H1 (cell line): ENCODE results near the gene ARHGAP18. TPM values are rescaled to one million over a fixed set of nuclear protein-coding genes. Genes with fewer than 3 reads are reported as not detected.

Experiments used
- CTCF ChIA-PET: fragments of 300-600 bp; sonication (Branson Sonifier 250); formaldehyde crosslinking; loops from one replicate; lab custom pipeline; 2021; ENCODE audit not compliant: partially characterized antibody; lab: Charles Lee
- POLR2A ChIA-PET: fragments of 300-600 bp; sonication (Branson Sonifier 250); formaldehyde crosslinking; loops from one replicate; lab custom pipeline; 2021; ENCODE audit warnings: inconsistent platforms; ENCODE audit not compliant: partially characterized antibody; lab: Charles Lee
- DNase-seq, 2 experiments: peaks; one replicate each; pipeline versions ENCODE4 v3.0.0 to v3.0.0-alpha.2; 2010 to 2022; ENCODE audit warnings: low spot score in 2 of 2, low read depth in 1 of 2, mixed read lengths in 1 of 2
- FAIRE-seq: peaks from 2 replicates; lab custom pipeline; 2011; peaks lifted over from hg19 to GRCh38; lab: Jason Lieb, UNC
- H2AFZ ChIP-seq: 2 replicates; pipeline ENCODE4 v1.8.1; 2012; ENCODE audit warnings: low read length, inconsistent platforms
- H2AK5ac ChIP-seq: 2 replicates; pipeline ENCODE4 v1.6.1; 2013; ENCODE audit warnings: low read depth, low read length
- H2BK120ac ChIP-seq: replicated peaks from 2 replicates; pipeline ENCODE3; 2013; ENCODE audit warnings: low read depth, low read length, inconsistent platforms
- H2BK12ac ChIP-seq: 2 replicates; pipeline ENCODE4 v1.6.1; 2013; ENCODE audit warnings: low read depth, low read length
- H2BK15ac ChIP-seq: 2 replicates; pipeline ENCODE4 v1.6.1; 2013; ENCODE audit warnings: low read length
- H2BK20ac ChIP-seq: 2 replicates; pipeline ENCODE4 v1.6.1; 2013; ENCODE audit warnings: low read length
- H2BK5ac ChIP-seq: 2 replicates; pipeline ENCODE4 v1.6.1; 2013; ENCODE audit warnings: low read depth, low read length
- H3K14ac ChIP-seq: 2 replicates; pipeline ENCODE4 v1.6.1; 2013; ENCODE audit warnings: inconsistent platforms; ENCODE audit not compliant: insufficient read length
- H3K18ac ChIP-seq: 2 replicates; pipeline ENCODE4 v1.6.1; 2013; ENCODE audit warnings: low read length; ENCODE audit errors: extremely low read depth
- H3K23ac ChIP-seq: 2 replicates; pipeline ENCODE4 v1.6.1; 2013; ENCODE audit warnings: inconsistent platforms; ENCODE audit not compliant: insufficient read length
- H3K23me2 ChIP-seq: 2 replicates; pipeline ENCODE4 v1.6.1; 2013; ENCODE audit warnings: low read depth, low read length
- H3K27ac ChIP-seq: 2 replicates; pipeline ENCODE4 v1.6.1; 2011; ENCODE audit warnings: low read depth, low read length, inconsistent platforms
- H3K27me3 ChIP-seq, 4 experiments: replicated peaks in 1 of 4; 1 replicate in 1 of 4; 2 replicates in 3 of 4; pipeline versions ENCODE4 v1.6.1 to v1.8.1; 2011 to 2013; ENCODE audit warnings: low read length in 3 of 4, mild to moderate bottlenecking in 3 of 4, inconsistent platforms in 2 of 4, mixed read lengths in 2 of 4, moderate library complexity in 1 of 4; ENCODE audit not compliant: control insufficient read depth in 3 of 4, insufficient read depth in 3 of 4; ENCODE audit errors: extremely low read depth in 1 of 4
- H3K36me3 ChIP-seq, 4 experiments: 2 replicates each; pipeline versions ENCODE4 v1.6.1 to v1.8.1; 2011 to 2013; ENCODE audit warnings: mild to moderate bottlenecking in 4 of 4, low read length in 3 of 4, moderate library complexity in 2 of 4, control low read depth in 1 of 4, inconsistent platforms in 1 of 4; ENCODE audit not compliant: insufficient read depth in 4 of 4, control insufficient read depth in 2 of 4
- H3K4ac ChIP-seq: replicated peaks from 2 replicates; pipeline ENCODE3; 2013; ENCODE audit warnings: low read length, low read depth, mixed read lengths, inconsistent platforms; ENCODE audit not compliant: insufficient read length
- H3K4me1 ChIP-seq, 4 experiments: replicated peaks in 1 of 4; 1 replicate in 1 of 4; 2 replicates in 3 of 4; pipeline versions ENCODE4 v1.6.1 to v1.8.1; 2011 to 2013; ENCODE audit warnings: low read length in 3 of 4, inconsistent platforms in 2 of 4, mixed read lengths in 1 of 4; ENCODE audit not compliant: insufficient read depth in 4 of 4, control insufficient read depth in 3 of 4
- H3K4me2 ChIP-seq, 2 experiments: 2 replicates each; pipeline versions ENCODE4 v1.6.1 to v1.8.1; 2011 to 2013; ENCODE audit warnings: low read depth in 2 of 2, low read length in 2 of 2, control low read depth in 1 of 2, inconsistent platforms in 1 of 2, mild to moderate bottlenecking in 1 of 2; ENCODE audit not compliant: insufficient read depth in 1 of 2
- H3K4me3 ChIP-seq, 4 experiments: fragments of 200-600, 300-600 bp in 1 of 4; sonication (generic), shearing (Covaris generic), sonication (Bioruptor Twin) in 1 of 4; 2 replicates each; pipeline versions ENCODE4 v1.5.1 to v1.8.1; 2011 to 2016; ENCODE audit warnings: low read length in 4 of 4, low read depth in 3 of 4, control low read depth in 2 of 4, inconsistent platforms in 2 of 4, mild to moderate bottlenecking in 2 of 4, mixed read lengths in 1 of 4, moderate library complexity in 1 of 4; ENCODE audit not compliant: insufficient read depth in 2 of 4; ENCODE audit errors: extremely low read depth in 1 of 4
- H3K56ac ChIP-seq: replicated peaks from 2 replicates; pipeline ENCODE3; 2013; ENCODE audit warnings: low read depth, mild to moderate bottlenecking, mixed read lengths, low read length, inconsistent platforms; ENCODE audit not compliant: insufficient read length
- H3K79me1 ChIP-seq: 2 replicates; pipeline ENCODE4 v1.6.1; 2013; ENCODE audit warnings: low read depth, low read length, control low read depth
- H3K79me2 ChIP-seq, 2 experiments: 2 replicates each; pipeline versions ENCODE4 v1.6.1 to v1.8.1; 2012 to 2013; ENCODE audit warnings: low read length in 2 of 2, mild to moderate bottlenecking in 2 of 2, inconsistent platforms in 1 of 2; ENCODE audit not compliant: insufficient read depth in 2 of 2, control insufficient read depth in 1 of 2
- H3K9ac ChIP-seq, 4 experiments: replicated peaks in 1 of 4; 1 replicate in 1 of 4; 2 replicates in 3 of 4; pipeline versions ENCODE4 v1.6.1 to v1.8.1; 2011 to 2013; ENCODE audit warnings: low read depth in 3 of 4, low read length in 3 of 4, control low read depth in 2 of 4, mild to moderate bottlenecking in 2 of 4, moderate library complexity in 2 of 4, inconsistent platforms in 1 of 4; ENCODE audit errors: extremely low read depth in 1 of 4
- H3K9me3 ChIP-seq, 2 experiments: 2 replicates each; pipeline versions ENCODE4 v1.6.1 to v1.8.1; 2012 to 2013; ENCODE audit warnings: mild to moderate bottlenecking in 2 of 2, moderate library complexity in 2 of 2, control low read depth in 1 of 2, inconsistent platforms in 1 of 2, low read depth in 1 of 2, low read length in 1 of 2, mixed read lengths in 1 of 2; ENCODE audit not compliant: insufficient read depth in 2 of 2
- H4K20me1 ChIP-seq, 2 experiments: replicated peaks in 1 of 2; 2 replicates each; pipeline versions ENCODE3 to v1.8.1; 2011 to 2013; ENCODE audit warnings: inconsistent platforms in 2 of 2, low read length in 2 of 2, mild to moderate bottlenecking in 1 of 2; ENCODE audit not compliant: insufficient read depth in 2 of 2, control insufficient read depth in 1 of 2
- H4K5ac ChIP-seq: 2 replicates; pipeline ENCODE4 v1.6.1; 2013; ENCODE audit warnings: low read length, low read depth, mixed read lengths, inconsistent platforms; ENCODE audit not compliant: insufficient read length
- H4K8ac ChIP-seq: 2 replicates; pipeline ENCODE4 v1.8.0; 2013; ENCODE audit warnings: mild to moderate bottlenecking, moderate library complexity, low read length, inconsistent platforms; ENCODE audit not compliant: insufficient read depth; ENCODE audit errors: extremely low read depth
- H4K91ac ChIP-seq: replicated peaks from 2 replicates; pipeline ENCODE3; 2013; ENCODE audit warnings: low read length, mixed read lengths, inconsistent platforms; ENCODE audit not compliant: insufficient read length
- BRCA1 ChIP-seq: IDR thresholded peaks from 2 replicates; pipeline ENCODE4 v1.6.1; 2012; ENCODE audit warnings: low read depth, low read length, improper control_type of control experiment
- EGR1 ChIP-seq: IDR thresholded peaks from 2 replicates; pipeline ENCODE4 v1.6.1; 2011; ENCODE audit warnings: low read depth, low read length, borderline replicate concordance
- RAD21 ChIP-seq, 2 experiments: IDR thresholded peaks in 1 of 2; conservative IDR thresholded peaks in 1 of 2; 2 replicates each; pipeline ENCODE4 v1.6.1; 2011; ENCODE audit warnings: low read depth in 2 of 2, low read length in 2 of 2, improper control_type of control experiment in 1 of 2, inconsistent platforms in 1 of 2, mild to moderate bottlenecking in 1 of 2, moderate library complexity in 1 of 2
- RNF2 ChIP-seq: fragments of 200-900, 300-1000 bp; sonication (generic); IDR thresholded peaks from 2 replicates; pipeline ENCODE4 v1.7.1; 2016; ENCODE audit warnings: borderline replicate concordance, low read depth, mild to moderate bottlenecking, antibody characterized with exemption, low read length; ENCODE audit not compliant: poor library complexity, severe bottlenecking; ENCODE audit errors: missing control alignments
- WGBS, 2 experiments: shearing (Covaris generic) in 1 of 2; methylation state at CpG; one replicate each; pipeline versions ENCODE4 v1.1.6 to v1.1.7; 2013 to 2015; ENCODE audit warnings: low lambda C conversion rate in 2 of 2, mixed read lengths in 2 of 2, inconsistent platforms in 1 of 2, low coverage in 1 of 2, missing lambda C conversion rate in 1 of 2; ENCODE audit not compliant: insufficient replicate concordance in 2 of 2, insufficient coverage in 1 of 2, insufficient read length in 1 of 2; ENCODE audit errors: extremely low coverage in 1 of 2, missing lambda C conversion rate in 1 of 2; 5-methylcytosine and 5-hydroxymethylcytosine counted together
- polyA plus RNA-seq, 7 experiments: library from polyadenylated mRNA; depleted of rRNA in 3 of 7; stranded (reverse) in 5 of 7; unstranded in 2 of 7; fragments of >200 nt in 5 of 7; fragments of 200-250 nt in 2 of 7; gene quantifications; 1 replicate in 5 of 7; 2 replicates in 1 of 7; 4 replicates in 1 of 7; pipeline versions ENCODE4 v1.2.1 to v1.2.3, GENCODE V29; 2011 to 2013; ENCODE audit warnings: missing spikeins in 2 of 7, mixed read lengths in 2 of 7
- total RNA-seq: library from RNA; stranded (reverse); fragmentation: NEBNext Ultra II Directional; extraction: Animal tissue kit (Norgen Biotek cat#: 25700); gene quantifications from 2 replicates; pipeline ENCODE4 v1.2.1, GENCODE V29; 2021
- TF ChIP-seq, protein P1 (sequence below), 3 experiments: IDR thresholded peaks; 1 replicate in 2 of 3; 2 replicates in 1 of 3; pipeline versions ENCODE4 v1.5.1 to v1.6.1; 2011; ENCODE audit warnings: low read length in 3 of 3, mild to moderate bottlenecking in 3 of 3, inconsistent platforms in 2 of 3, low read depth in 1 of 3, moderate library complexity in 1 of 3; ENCODE audit not compliant: insufficient read depth in 1 of 3; ENCODE audit errors: control extremely low read depth in 1 of 3

ARHGAP18 gene
- total and polyA plus RNA-seq, 2 of the 8 experiments (the other 6 are each of a cell fraction or from before 2014, with no cell fraction given): 0.83 to 4.5 TPM

DNA sequence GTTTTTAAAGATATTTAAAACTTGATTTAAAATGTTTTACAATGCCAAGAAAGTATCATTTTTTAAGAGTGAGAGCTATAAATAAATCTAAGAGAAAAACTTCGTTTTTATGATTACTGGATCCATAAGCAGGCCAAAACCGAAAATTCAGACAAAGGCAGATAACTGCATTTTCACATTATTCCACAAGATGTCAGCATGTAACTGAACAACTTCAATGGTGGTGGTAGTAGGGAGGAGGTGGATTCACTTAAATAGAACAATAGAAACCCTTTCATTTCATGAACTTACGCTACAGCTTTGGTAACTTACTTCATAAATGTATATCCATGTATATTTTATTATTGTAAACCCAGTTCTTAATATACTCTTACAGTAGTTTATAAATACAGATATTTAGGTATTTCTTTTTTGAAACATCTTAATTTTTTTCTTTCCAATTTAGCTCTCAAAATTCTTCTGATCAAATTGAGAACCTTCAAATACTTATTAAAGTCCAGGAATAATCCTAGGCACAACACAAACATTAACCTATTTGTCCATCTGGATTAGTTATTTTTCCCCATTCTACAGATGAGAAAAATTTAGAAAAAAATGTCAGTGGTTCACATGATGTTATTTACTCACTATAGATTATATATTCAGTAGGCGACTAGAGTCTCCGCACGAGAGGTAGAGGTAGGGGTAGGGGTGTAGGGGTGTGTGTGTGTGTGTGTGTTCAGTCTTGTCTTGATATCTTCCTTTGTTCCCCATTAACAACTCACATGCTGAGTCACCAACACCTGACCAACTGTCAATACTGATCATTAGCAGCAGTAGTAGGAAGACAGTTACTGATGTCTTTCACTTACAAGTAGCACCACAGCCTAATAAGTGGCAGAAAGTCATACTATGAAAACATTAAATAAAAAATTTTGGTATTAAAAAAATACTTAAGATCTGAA is 111.5 kb downstream of the ARHGAP18 start:
- Histone ChIP-seq H2BK12ac (no peak overlapping the region), H3K27me3 (no peaks in the 10 kb centered on the region), H3K23me2 (no peaks in the 10 kb centered on the region), H4K8ac (no peak overlapping the region), H4K91ac (no peak overlapping the region), H3K23ac (no peak overlapping the region), H2BK15ac (no peak overlapping the region), H3K4me1 (peaks cover 0 to 3% (median 0%) of the 10 kb centered on the region in 4 experiments; a peak in 1 of 7 replicates), H4K20me1 (no peaks in the 10 kb centered on the region), H2AFZ (no peak overlapping the region), H3K18ac (no peak overlapping the region), H2AK5ac (no peak overlapping the region), H3K4me3 (no peak overlapping the region), H3K4ac (no peak overlapping the region), H3K79me2 (no peaks in the 10 kb centered on the region), H3K9me3 (no peaks in the 10 kb centered on the region), H4K5ac (no peak overlapping the region), H2BK20ac (no peak overlapping the region), H3K56ac (no peak overlapping the region), H3K27ac (no peak overlapping the region), H3K9ac (no peak overlapping the region), H3K4me2 (no peak overlapping the region), H3K79me1 (no peaks in the 10 kb centered on the region), H3K36me3 (no peaks in the 10 kb centered on the region), H2BK120ac (no peak overlapping the region), H3K14ac (no peak overlapping the region), H2BK5ac (no peak overlapping the region)
- DNase-seq: no peak
- TF ChIP-seq RAD21 (IDR thresholded peaks at IDR 0.05 in 1 of 2, conservative IDR thresholded peaks at IDR 0.05 in 1 of 2; ENCODE audit: low read depth in 2 of 2, low read length in 2 of 2) (peak; percentile 95 to 96), BRCA1 (no peak), EGR1 (0 out of 2 replicates have a peak, but pooled peaks have one; percentile 21), RNF2 (no peak)
- TF ChIP-seq, protein P1, sequence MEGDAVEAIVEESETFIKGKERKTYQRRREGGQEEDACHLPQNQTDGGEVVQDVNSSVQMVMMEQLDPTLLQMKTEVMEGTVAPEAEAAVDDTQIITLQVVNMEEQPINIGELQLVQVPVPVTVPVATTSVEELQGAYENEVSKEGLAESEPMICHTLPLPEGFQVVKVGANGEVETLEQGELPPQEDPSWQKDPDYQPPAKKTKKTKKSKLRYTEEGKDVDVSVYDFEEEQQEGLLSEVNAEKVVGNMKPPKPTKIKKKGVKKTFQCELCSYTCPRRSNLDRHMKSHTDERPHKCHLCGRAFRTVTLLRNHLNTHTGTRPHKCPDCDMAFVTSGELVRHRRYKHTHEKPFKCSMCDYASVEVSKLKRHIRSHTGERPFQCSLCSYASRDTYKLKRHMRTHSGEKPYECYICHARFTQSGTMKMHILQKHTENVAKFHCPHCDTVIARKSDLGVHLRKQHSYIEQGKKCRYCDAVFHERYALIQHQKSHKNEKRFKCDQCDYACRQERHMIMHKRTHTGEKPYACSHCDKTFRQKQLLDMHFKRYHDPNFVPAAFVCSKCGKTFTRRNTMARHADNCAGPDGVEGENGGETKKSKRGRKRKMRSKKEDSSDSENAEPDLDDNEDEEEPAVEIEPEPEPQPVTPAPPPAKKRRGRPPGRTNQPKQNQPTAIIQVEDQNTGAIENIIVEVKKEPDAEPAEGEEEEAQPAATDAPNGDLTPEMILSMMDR (IDR thresholded peaks at IDR 0.05; ENCODE audit: control extremely low read depth in 1 of 3, insufficient read depth in 1 of 3, low read depth in 1 of 3, low read length in 3 of 3): peak in 2 of 3 experiments; percentile 68 to 72; a peak in 3 of 4 replicates
- CTCF ChIA-PET: interaction anchor here (0.6 to 6.2 kb wide), 59 partner anchors 8 to 861 kb away, joined by 3 to 89 read pairs (median 4); partner anchors contain the start of gene L3MBTL3
- POLR2A ChIA-PET: no interaction called here
- 73% methylated on average over 6 of the region's 6 CpGs; no CpG with 5 or more reads in 1 of the 2 experiments for WGBS, 2 experiments
- peak; percentile 87 for FAIRE-seq
